GM12878 (cell line): ENCODE measurements around the gene CALD1.

Experiments used
- POLR2AphosphoS2 ChIP-seq: IDR thresholded peaks from 2 replicates; pipeline ENCODE4 v1.6.1; 2011; ENCODE audit warnings: low read depth, mild to moderate bottlenecking, low read length, improper control_type of control experiment, moderate library complexity
- SIN3A ChIP-seq: IDR thresholded peaks from 2 replicates; pipeline ENCODE4 v1.6.1; 2012; ENCODE audit warnings: low read depth, low read length, improper control_type of control experiment
- SP1 ChIP-seq: IDR thresholded peaks from one replicate; pipeline ENCODE4 v1.6.1; 2011; ENCODE audit warnings: low read depth, low read length
- ZSCAN29 ChIP-seq: fragments of 450-650 bp; IDR thresholded peaks from 2 replicates; pipeline ENCODE4 v1.6.1; 2017; ENCODE audit warnings: mild to moderate bottlenecking, moderate library complexity

DNA sequence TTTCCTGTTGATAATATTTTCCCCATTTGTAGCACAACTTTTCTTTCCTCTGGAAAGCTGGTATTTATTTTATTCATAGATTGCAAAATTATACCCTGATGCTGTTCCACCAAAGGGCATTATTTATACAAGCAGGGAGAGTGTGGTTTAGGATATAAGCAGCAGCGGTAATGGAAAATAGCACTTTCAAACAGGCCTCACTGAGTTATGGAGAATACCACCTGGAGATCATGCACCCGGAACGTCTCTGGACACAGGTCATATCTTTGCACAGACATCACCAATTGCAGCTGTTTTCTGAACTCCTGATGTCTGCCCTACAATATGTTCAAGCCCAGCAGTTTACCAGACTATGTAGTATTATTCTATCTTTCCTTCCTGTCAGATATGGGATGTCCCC lies 2.0 kb upstream of the CALD1 start:
- TF ChIP-seq POLR2AphosphoS2, result no peak
- no peak for TF ChIP-seq SIN3A
- no peak for TF ChIP-seq SP1
- TF ChIP-seq ZSCAN29, result no peak
